HepG2 (cell line): Measurements from ENCODE around the gene SUCLA2. TPM values are rescaled to one million over a fixed set of nuclear protein-coding genes. Genes with fewer than 3 reads are reported as not detected.

Experiments used
- BRCA1 ChIP-seq: sonication (generic); formaldehyde crosslinking; IDR thresholded peaks from 2 replicates; pipeline ENCODE4 v1.4.0; 2020; ENCODE audit warnings: missing genetic modification reagents
- HMG20B ChIP-seq: conservative IDR thresholded peaks from 2 replicates; pipeline ENCODE4 v1.6.1; 2016; ENCODE audit warnings: missing genetic modification reagents, missing compliant biosample characterization
- MYPOP ChIP-seq: sonication (generic); formaldehyde crosslinking; IDR thresholded peaks from 2 replicates; pipeline ENCODE4 v1.8.1; 2023; ENCODE audit warnings: mild to moderate bottlenecking, moderate library complexity, missing genetic modification reagents
- MZF1 ChIP-seq: sonication (generic); formaldehyde crosslinking; IDR thresholded peaks from 2 replicates; pipeline ENCODE4 v1.8.1; 2023; ENCODE audit warnings: mild to moderate bottlenecking, missing genetic modification reagents, borderline replicate concordance
- NONO ChIP-seq, 2 experiments: fragments of 450-650 bp in 1 of 2; sonication (generic) in 1 of 2; formaldehyde crosslinking in 1 of 2; IDR thresholded peaks in 1 of 2; conservative IDR thresholded peaks in 1 of 2; 2 replicates each; pipeline versions ENCODE4 v1.6.1 to v1.8.0; 2017 to 2022; ENCODE audit warnings: mild to moderate bottlenecking in 1 of 2, missing genetic modification reagents in 1 of 2, moderate library complexity in 1 of 2
- PHF8 ChIP-seq: sonication (generic); formaldehyde crosslinking; IDR thresholded peaks from 2 replicates; pipeline ENCODE4 v1.5.0; 2020; ENCODE audit warnings: missing genetic modification reagents
- RBAK ChIP-seq: sonication (generic); formaldehyde crosslinking; IDR thresholded peaks from 2 replicates; pipeline ENCODE4 v1.5.1; 2020; ENCODE audit warnings: mild to moderate bottlenecking, missing genetic modification reagents
- RORA ChIP-seq: sonication (generic); formaldehyde crosslinking; IDR thresholded peaks from 2 replicates; pipeline ENCODE4 v1.5.0; 2020; ENCODE audit warnings: mild to moderate bottlenecking, missing genetic modification reagents, moderate library complexity
- TARDBP ChIP-seq: sonication (generic); formaldehyde crosslinking; IDR thresholded peaks from 2 replicates; pipeline ENCODE4 v1.8.0; 2022; ENCODE audit warnings: mild to moderate bottlenecking, missing genetic modification reagents
- THAP8 ChIP-seq: sonication (generic); formaldehyde crosslinking; IDR thresholded peaks from 2 replicates; pipeline ENCODE4 v1.5.1; 2020; ENCODE audit warnings: missing genetic modification reagents, mild to moderate bottlenecking, borderline replicate concordance
- XRCC5 ChIP-seq: fragments of 200-400 bp; formaldehyde crosslinking; optimal IDR thresholded peaks from 2 replicates; pipeline ENCODE3; 2017; ENCODE audit warnings: mild to moderate bottlenecking, low read length
- ZBTB42 ChIP-seq: sonication (generic); formaldehyde crosslinking; IDR thresholded peaks from 2 replicates; pipeline ENCODE4 v1.5.0; 2020; ENCODE audit warnings: mild to moderate bottlenecking, missing genetic modification reagents
- ZFP37 ChIP-seq: sonication (generic); formaldehyde crosslinking; IDR thresholded peaks from 2 replicates; pipeline ENCODE4 v1.4.0; 2020; ENCODE audit warnings: missing genetic modification reagents, borderline replicate concordance
- ZNF20 ChIP-seq: sonication (generic); formaldehyde crosslinking; IDR thresholded peaks from 2 replicates; pipeline ENCODE4 v1.4.0; 2020; ENCODE audit warnings: mild to moderate bottlenecking, moderate library complexity, missing genetic modification reagents
- ZNF207 ChIP-seq: fragments of 450-650 bp; IDR thresholded peaks from 2 replicates; pipeline ENCODE4 v1.6.1; 2016; ENCODE audit warnings: antibody characterized with exemption, borderline replicate concordance
- ZNF30 ChIP-seq: sonication (generic); formaldehyde crosslinking; IDR thresholded peaks from 2 replicates; pipeline ENCODE4 v1.5.0; 2020; ENCODE audit warnings: mild to moderate bottlenecking, missing genetic modification reagents
- ZNF660 ChIP-seq: sonication (generic); formaldehyde crosslinking; IDR thresholded peaks from 2 replicates; pipeline ENCODE4 v1.5.1; 2020; ENCODE audit warnings: mild to moderate bottlenecking, low read depth, missing genetic modification reagents, borderline replicate concordance
- ZNF709 ChIP-seq: sonication (generic); formaldehyde crosslinking; IDR thresholded peaks from 2 replicates; pipeline ENCODE4 v1.5.0; 2020; ENCODE audit warnings: mild to moderate bottlenecking, missing genetic modification reagents
- polyA plus RNA-seq, 8 experiments: library from polyadenylated mRNA; depleted of rRNA in 3 of 8; stranded (reverse) in 7 of 8; unstranded in 1 of 8; fragments of >200 nt; fragmentation: Illumina TruSeq in 4 of 8; extraction: Trizol in 4 of 8; gene quantifications; 2 replicates each; pipeline versions ENCODE4 v1.2.1 to v1.2.3, GENCODE V29; 2011 to 2016; ENCODE audit warnings: low read depth in 4 of 8, missing spikeins in 1 of 8, mixed read lengths in 1 of 8; ENCODE audit not compliant: insufficient read depth in 1 of 8
- total RNA-seq, 5 experiments: library from RNA; depleted of rRNA; stranded (reverse); fragments of >200 nt; fragmentation: Illumina TruSeq; extraction: Trizol; gene quantifications; 2 replicates each; pipeline ENCODE4 v1.2.3, GENCODE V29; 2016; ENCODE audit warnings: low read depth in 1 of 5
- TF ChIP-seq, protein P1 (sequence below): sonication (generic); formaldehyde crosslinking; IDR thresholded peaks from 2 replicates; pipeline ENCODE4 v1.5.0; 2020; ENCODE audit warnings: missing genetic modification reagents
- TF ChIP-seq, protein P2 (sequence below): sonication (generic); formaldehyde crosslinking; IDR thresholded peaks from 2 replicates; pipeline ENCODE4 v1.9.0; 2021; ENCODE audit warnings: missing genetic modification reagents, mild to moderate bottlenecking, borderline replicate concordance
- TF ChIP-seq, protein P3 (sequence below): IDR thresholded peaks from 2 replicates; pipeline ENCODE4 v1.6.1; 2016; ENCODE audit warnings: control low read depth
- TF ChIP-seq, protein P4 (sequence below): sonication (generic); formaldehyde crosslinking; IDR thresholded peaks from 2 replicates; pipeline ENCODE4 v1.8.0; 2022; ENCODE audit warnings: low read depth, missing genetic modification reagents

SUCLA2 gene
- total and polyA plus RNA-seq, 2 of the 13 experiments (the other 11 are each of a cell fraction or from before 2014, with no cell fraction given): 28.4 to 77.1 TPM

GRCh38 chr13:48001114-48001881, at the start of gene SUCLA2 (continued):
- TF ChIP-seq ZNF660 (CRISPR knock-in tag) (no peak), HMG20B (CRISPR knock-in tag) (0 out of 2 replicates have a peak, but pooled peaks have one; percentile 1), MZF1 (CRISPR knock-in tag) (no peak), XRCC5 (peak; percentile 68), MYPOP (peak; percentile 89), ZBTB42 (CRISPR knock-in tag) (peak; percentile 87; the same call in 1 of the 2 replicates), ZFP37 (CRISPR knock-in tag) (no peak), TARDBP (CRISPR knock-in tag) (peak; percentile 74; the same call in 1 of the 2 replicates), ZNF207 (no peak), ZNF30 (CRISPR knock-in tag) (0 out of 2 replicates have a peak, but pooled peaks have one; percentile 22), THAP8 (no peak), RBAK (CRISPR knock-in tag) (no peak), PHF8 (peak; percentile 98), BRCA1 (CRISPR knock-in tag) (no peak), ZNF709 (CRISPR knock-in tag) (0 out of 2 replicates have a peak, but pooled peaks have one; percentile 46), RORA (CRISPR knock-in tag) (no peak), NONO (IDR thresholded peaks at IDR 0.05) (no peak), NONO (CRISPR knock-in tag; conservative IDR thresholded peaks at IDR 0.05) (peak; percentile 67; the same call in 1 of the 2 replicates), ZNF20 (CRISPR knock-in tag) (no peak; the same call in 1 of the 2 replicates)
- TF ChIP-seq, protein P1, sequence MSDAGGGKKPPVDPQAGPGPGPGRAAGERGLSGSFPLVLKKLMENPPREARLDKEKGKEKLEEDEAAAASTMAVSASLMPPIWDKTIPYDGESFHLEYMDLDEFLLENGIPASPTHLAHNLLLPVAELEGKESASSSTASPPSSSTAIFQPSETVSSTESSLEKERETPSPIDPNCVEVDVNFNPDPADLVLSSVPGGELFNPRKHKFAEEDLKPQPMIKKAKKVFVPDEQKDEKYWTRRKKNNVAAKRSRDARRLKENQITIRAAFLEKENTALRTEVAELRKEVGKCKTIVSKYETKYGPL (CRISPR knock-in tag): no peak
- TF ChIP-seq, protein P2, sequence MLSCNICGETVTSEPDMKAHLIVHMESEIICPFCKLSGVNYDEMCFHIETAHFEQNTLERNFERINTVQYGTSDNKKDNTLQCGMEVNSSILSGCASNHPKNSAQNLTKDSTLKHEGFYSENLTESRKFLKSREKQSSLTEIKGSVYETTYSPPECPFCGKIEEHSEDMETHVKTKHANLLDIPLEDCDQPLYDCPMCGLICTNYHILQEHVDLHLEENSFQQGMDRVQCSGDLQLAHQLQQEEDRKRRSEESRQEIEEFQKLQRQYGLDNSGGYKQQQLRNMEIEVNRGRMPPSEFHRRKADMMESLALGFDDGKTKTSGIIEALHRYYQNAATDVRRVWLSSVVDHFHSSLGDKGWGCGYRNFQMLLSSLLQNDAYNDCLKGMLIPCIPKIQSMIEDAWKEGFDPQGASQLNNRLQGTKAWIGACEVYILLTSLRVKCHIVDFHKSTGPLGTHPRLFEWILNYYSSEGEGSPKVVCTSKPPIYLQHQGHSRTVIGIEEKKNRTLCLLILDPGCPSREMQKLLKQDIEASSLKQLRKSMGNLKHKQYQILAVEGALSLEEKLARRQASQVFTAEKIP (CRISPR knock-in tag): no peak
- TF ChIP-seq, protein P3, sequence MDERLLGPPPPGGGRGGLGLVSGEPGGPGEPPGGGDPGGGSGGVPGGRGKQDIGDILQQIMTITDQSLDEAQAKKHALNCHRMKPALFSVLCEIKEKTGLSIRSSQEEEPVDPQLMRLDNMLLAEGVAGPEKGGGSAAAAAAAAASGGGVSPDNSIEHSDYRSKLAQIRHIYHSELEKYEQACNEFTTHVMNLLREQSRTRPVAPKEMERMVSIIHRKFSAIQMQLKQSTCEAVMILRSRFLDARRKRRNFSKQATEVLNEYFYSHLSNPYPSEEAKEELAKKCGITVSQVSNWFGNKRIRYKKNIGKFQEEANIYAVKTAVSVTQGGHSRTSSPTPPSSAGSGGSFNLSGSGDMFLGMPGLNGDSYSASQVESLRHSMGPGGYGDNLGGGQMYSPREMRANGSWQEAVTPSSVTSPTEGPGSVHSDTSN (CRISPR knock-in tag): no peak
- TF ChIP-seq, protein P4, sequence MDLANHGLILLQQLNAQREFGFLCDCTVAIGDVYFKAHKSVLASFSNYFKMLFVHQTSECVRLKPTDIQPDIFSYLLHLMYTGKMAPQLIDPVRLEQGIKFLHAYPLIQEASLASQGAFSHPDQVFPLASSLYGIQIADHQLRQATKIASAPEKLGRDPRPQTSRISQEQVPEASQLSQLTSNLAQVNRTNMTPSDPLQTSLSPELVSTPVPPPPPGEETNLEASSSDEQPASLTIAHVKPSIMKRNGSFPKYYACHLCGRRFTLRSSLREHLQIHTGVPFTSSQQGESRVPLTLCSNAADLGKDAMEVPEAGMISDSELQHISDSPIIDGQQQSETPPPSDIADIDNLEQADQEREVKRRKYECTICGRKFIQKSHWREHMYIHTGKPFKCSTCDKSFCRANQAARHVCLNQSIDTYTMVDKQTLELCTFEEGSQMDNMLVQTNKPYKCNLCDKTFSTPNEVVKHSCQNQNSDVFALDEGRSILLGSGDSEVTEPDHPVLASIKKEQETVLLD (CRISPR knock-in tag): no peak
